HG02571 (cell line): Measurements from ENCODE around the gene NRXN2.
"Not testable (repeated sequence)": the region's sequence is repeated elsewhere in the genome, so short reads cannot be mapped to it uniquely, and the experiment has no call there.

ENCODE experiments used
- ATAC-seq: cut with Tn5 transposase; IDR thresholded peaks from one replicate; pipeline ENCODE4 v1.9.1; 2021; ENCODE audit warnings: mild to moderate bottlenecking, moderate library complexity; ENCODE audit not compliant: unreplicated experiment

NRXN2 gene

GRCh38 chr11:64595922-64596321 lies 127.1 kb downstream of the NRXN2 start:
- ATAC-seq: not testable (repeated sequence)

GRCh38 chr11:64594159-64594939 lies 128.6 kb downstream of the NRXN2 start:
- no peak for ATAC-seq

GRCh38 chr11:64593156-64594105 lies 129.6 kb downstream of the NRXN2 start:
- ATAC-seq: no peak

- no peak for ATAC-seq
These were observed 130.3 kb downstream of the NRXN2 start for GRCh38 chr11:64592656-64593055.

GRCh38 chr11:64592234-64592615 lies 130.8 kb downstream of the NRXN2 start:
- ATAC-seq: no peak

- no peak for ATAC-seq
These were observed 131.5 kb downstream of the NRXN2 start for GRCh38 chr11:64591257-64592233.

GRCh38 chr11:64590763-64591221 lies 132.2 kb downstream of the NRXN2 start, which contains the start of gene SLC22A12:
SLC22A12 (plus strand) TSS chr11:64591220; CDS start chr11:64591557, 337 bp downstream.
- ATAC-seq: no peak

- ATAC-seq: no peak
These were observed 134.3 kb downstream of the NRXN2 start for GRCh38 chr11:64588701-64589100.

- no peak for ATAC-seq
These were observed 136.6 kb downstream of the NRXN2 start for GRCh38 chr11:64586366-64586765.

- ATAC-seq: no peak
These were observed 137.8 kb downstream of the NRXN2 start for GRCh38 chr11:64585150-64585549.

- ATAC-seq: no peak
These were observed 139.4 kb downstream of the NRXN2 start for GRCh38 chr11:64583296-64584262.

- no peak for ATAC-seq
These were observed 140.1 kb downstream of the NRXN2 start for GRCh38 chr11:64582885-64583284.

GRCh38 chr11:64581057-64581523 lies 141.9 kb downstream of the NRXN2 start:
- no peak for ATAC-seq

- ATAC-seq: no peak
These were observed 142.6 kb downstream of the NRXN2 start for GRCh38 chr11:64580412-64580811.

GRCh38 chr11:64577202-64577601 lies 145.8 kb downstream of the NRXN2 start:
- ATAC-seq: no peak

- ATAC-seq: no peak
These were observed 150.9 kb downstream of the NRXN2 start for GRCh38 chr11:64572143-64572542.

- no peak for ATAC-seq
These were observed 151.4 kb downstream of the NRXN2 start for GRCh38 chr11:64571410-64572091.

- ATAC-seq: no peak
These were observed 152.0 kb downstream of the NRXN2 start for GRCh38 chr11:64571050-64571409.

GRCh38 chr11:64570341-64570740 lies 152.7 kb downstream of the NRXN2 start:
- no peak for ATAC-seq
